ENCODE data around the gene SARDH. TPM values are rescaled to one million over a fixed set of nuclear protein-coding genes. Genes with fewer than 3 reads are reported as not detected.

Gene SARDH
- total and polyA plus RNA-seq, 2 of the 8 experiments (the other 6 are each of a cell fraction or from before 2014, with no cell fraction given) = 6.4 to 7.4 TPM

DNA sequence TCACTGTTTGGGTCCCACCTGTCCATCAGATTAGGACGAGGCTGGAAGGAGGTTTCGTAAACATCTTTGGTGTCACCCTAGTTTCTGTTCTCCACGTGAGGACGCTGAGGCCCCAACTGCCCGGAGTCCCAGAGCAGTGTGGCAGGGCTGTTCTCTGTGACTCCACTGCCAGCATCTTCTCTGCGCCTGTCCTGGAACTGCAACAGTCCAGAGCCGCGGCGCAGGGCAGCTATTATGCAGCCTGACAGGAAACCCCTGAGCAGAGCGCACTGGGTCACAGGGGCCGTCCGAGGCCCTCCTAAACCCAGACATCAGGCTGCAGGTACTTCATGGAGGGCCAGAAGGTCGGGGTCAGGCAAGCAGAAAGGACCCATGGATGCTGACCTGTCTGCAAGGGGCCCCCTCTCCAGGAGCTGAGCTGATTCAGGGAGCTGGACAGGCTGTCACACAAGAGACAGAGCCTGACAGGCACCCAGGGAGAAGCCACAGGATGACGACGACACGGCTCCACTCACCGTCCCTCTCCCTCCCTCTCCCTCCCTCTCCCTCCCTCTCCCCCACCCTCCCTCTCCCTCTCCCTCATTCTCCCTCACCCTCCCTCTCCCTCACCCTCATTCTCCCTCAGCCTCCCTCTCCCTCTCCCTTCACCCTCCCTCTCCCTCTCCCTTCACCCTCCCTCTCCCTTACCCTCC lies 70.2 kb downstream of the SARDH start (continued):
- TF ChIP-seq, protein P1, sequence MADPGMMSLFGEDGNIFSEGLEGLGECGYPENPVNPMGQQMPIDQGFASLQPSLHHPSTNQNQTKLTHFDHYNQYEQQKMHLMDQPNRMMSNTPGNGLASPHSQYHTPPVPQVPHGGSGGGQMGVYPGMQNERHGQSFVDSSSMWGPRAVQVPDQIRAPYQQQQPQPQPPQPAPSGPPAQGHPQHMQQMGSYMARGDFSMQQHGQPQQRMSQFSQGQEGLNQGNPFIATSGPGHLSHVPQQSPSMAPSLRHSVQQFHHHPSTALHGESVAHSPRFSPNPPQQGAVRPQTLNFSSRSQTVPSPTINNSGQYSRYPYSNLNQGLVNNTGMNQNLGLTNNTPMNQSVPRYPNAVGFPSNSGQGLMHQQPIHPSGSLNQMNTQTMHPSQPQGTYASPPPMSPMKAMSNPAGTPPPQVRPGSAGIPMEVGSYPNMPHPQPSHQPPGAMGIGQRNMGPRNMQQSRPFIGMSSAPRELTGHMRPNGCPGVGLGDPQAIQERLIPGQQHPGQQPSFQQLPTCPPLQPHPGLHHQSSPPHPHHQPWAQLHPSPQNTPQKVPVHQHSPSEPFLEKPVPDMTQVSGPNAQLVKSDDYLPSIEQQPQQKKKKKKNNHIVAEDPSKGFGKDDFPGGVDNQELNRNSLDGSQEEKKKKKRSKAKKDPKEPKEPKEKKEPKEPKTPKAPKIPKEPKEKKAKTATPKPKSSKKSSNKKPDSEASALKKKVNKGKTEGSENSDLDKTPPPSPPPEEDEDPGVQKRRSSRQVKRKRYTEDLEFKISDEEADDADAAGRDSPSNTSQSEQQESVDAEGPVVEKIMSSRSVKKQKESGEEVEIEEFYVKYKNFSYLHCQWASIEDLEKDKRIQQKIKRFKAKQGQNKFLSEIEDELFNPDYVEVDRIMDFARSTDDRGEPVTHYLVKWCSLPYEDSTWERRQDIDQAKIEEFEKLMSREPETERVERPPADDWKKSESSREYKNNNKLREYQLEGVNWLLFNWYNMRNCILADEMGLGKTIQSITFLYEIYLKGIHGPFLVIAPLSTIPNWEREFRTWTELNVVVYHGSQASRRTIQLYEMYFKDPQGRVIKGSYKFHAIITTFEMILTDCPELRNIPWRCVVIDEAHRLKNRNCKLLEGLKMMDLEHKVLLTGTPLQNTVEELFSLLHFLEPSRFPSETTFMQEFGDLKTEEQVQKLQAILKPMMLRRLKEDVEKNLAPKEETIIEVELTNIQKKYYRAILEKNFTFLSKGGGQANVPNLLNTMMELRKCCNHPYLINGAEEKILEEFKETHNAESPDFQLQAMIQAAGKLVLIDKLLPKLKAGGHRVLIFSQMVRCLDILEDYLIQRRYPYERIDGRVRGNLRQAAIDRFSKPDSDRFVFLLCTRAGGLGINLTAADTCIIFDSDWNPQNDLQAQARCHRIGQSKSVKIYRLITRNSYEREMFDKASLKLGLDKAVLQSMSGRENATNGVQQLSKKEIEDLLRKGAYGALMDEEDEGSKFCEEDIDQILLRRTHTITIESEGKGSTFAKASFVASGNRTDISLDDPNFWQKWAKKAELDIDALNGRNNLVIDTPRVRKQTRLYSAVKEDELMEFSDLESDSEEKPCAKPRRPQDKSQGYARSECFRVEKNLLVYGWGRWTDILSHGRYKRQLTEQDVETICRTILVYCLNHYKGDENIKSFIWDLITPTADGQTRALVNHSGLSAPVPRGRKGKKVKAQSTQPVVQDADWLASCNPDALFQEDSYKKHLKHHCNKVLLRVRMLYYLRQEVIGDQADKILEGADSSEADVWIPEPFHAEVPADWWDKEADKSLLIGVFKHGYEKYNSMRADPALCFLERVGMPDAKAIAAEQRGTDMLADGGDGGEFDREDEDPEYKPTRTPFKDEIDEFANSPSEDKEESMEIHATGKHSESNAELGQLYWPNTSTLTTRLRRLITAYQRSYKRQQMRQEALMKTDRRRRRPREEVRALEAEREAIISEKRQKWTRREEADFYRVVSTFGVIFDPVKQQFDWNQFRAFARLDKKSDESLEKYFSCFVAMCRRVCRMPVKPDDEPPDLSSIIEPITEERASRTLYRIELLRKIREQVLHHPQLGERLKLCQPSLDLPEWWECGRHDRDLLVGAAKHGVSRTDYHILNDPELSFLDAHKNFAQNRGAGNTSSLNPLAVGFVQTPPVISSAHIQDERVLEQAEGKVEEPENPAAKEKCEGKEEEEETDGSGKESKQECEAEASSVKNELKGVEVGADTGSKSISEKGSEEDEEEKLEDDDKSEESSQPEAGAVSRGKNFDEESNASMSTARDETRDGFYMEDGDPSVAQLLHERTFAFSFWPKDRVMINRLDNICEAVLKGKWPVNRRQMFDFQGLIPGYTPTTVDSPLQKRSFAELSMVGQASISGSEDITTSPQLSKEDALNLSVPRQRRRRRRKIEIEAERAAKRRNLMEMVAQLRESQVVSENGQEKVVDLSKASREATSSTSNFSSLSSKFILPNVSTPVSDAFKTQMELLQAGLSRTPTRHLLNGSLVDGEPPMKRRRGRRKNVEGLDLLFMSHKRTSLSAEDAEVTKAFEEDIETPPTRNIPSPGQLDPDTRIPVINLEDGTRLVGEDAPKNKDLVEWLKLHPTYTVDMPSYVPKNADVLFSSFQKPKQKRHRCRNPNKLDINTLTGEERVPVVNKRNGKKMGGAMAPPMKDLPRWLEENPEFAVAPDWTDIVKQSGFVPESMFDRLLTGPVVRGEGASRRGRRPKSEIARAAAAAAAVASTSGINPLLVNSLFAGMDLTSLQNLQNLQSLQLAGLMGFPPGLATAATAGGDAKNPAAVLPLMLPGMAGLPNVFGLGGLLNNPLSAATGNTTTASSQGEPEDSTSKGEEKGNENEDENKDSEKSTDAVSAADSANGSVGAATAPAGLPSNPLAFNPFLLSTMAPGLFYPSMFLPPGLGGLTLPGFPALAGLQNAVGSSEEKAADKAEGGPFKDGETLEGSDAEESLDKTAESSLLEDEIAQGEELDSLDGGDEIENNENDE (IDR thresholded peaks at IDR 0.05; ENCODE audit: insufficient replicate concordance, low read length) = no peak
- no peak for TF ChIP-seq BCL11A (IDR thresholded peaks at IDR 0.05; ENCODE audit: low read depth in 2 of 2, low read length in 2 of 2)
- no peak for TF ChIP-seq GABPA (IDR thresholded peaks at IDR 0.05; ENCODE audit: borderline replicate concordance, insufficient read depth, low read length)
- no peak for TF ChIP-seq SP2 (IDR thresholded peaks at IDR 0.05; ENCODE audit: low read length)
- TF ChIP-seq TCF12 (IDR thresholded peaks at IDR 0.05; ENCODE audit: low read depth, low read length) = no peak
- TF ChIP-seq RAD21 (IDR thresholded peaks at IDR 0.05 in 1 of 2, conservative IDR thresholded peaks at IDR 0.05 in 1 of 2; ENCODE audit: low read depth in 2 of 2, low read length in 2 of 2) = no peak
- TF ChIP-seq, protein P2, sequence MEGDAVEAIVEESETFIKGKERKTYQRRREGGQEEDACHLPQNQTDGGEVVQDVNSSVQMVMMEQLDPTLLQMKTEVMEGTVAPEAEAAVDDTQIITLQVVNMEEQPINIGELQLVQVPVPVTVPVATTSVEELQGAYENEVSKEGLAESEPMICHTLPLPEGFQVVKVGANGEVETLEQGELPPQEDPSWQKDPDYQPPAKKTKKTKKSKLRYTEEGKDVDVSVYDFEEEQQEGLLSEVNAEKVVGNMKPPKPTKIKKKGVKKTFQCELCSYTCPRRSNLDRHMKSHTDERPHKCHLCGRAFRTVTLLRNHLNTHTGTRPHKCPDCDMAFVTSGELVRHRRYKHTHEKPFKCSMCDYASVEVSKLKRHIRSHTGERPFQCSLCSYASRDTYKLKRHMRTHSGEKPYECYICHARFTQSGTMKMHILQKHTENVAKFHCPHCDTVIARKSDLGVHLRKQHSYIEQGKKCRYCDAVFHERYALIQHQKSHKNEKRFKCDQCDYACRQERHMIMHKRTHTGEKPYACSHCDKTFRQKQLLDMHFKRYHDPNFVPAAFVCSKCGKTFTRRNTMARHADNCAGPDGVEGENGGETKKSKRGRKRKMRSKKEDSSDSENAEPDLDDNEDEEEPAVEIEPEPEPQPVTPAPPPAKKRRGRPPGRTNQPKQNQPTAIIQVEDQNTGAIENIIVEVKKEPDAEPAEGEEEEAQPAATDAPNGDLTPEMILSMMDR (IDR thresholded peaks at IDR 0.05; ENCODE audit: control extremely low read depth in 1 of 3, insufficient read depth in 1 of 3, low read depth in 1 of 3, low read length in 3 of 3) = no peak
